H9 (cell line): Measurements from ENCODE around the gene ANKRA2. TPM values are rescaled to one million over a fixed set of nuclear protein-coding genes. Genes with fewer than 3 reads are reported as not detected.

ENCODE experiments used
- DNase-seq: peaks from one replicate; pipeline ENCODE4 v3.0.0-alpha.2; 2017
- H2AFZ ChIP-seq: one replicate; pipeline ENCODE4 v1.6.1; 2013; ENCODE audit warnings: mild to moderate bottlenecking, low read length, control low read depth, moderate library complexity
- H2AK5ac ChIP-seq: 2 replicates; pipeline ENCODE4 v1.6.1; 2013; ENCODE audit warnings: low read length, control low read depth, mixed read lengths; ENCODE audit not compliant: insufficient read length
- H2BK120ac ChIP-seq: one replicate; pipeline ENCODE4 v1.6.1; 2013; ENCODE audit warnings: low read depth, mild to moderate bottlenecking, low read length, control low read depth, inconsistent platforms; ENCODE audit not compliant: poor library complexity, severe bottlenecking
- H2BK12ac ChIP-seq: 2 replicates; pipeline ENCODE4 v1.6.1; 2013; ENCODE audit warnings: low read length, control low read depth, mixed read lengths, low read depth; ENCODE audit not compliant: insufficient read length
- H2BK15ac ChIP-seq: 2 replicates; pipeline ENCODE4 v1.6.1; 2013; ENCODE audit warnings: low read depth, low read length, control low read depth
- H2BK20ac ChIP-seq: one replicate; pipeline ENCODE4 v1.6.1; 2013; ENCODE audit warnings: low read depth, mild to moderate bottlenecking, low read length, control low read depth, inconsistent platforms; ENCODE audit not compliant: poor library complexity, severe bottlenecking
- H2BK5ac ChIP-seq: 2 replicates; pipeline ENCODE4 v1.6.1; 2013; ENCODE audit warnings: low read length, control low read depth, mixed read lengths; ENCODE audit not compliant: insufficient read length
- H3K14ac ChIP-seq: 2 replicates; pipeline ENCODE4 v1.6.1; 2013; ENCODE audit warnings: low read length, control low read depth; ENCODE audit not compliant: insufficient read depth
- H3K18ac ChIP-seq: 2 replicates; pipeline ENCODE4 v1.6.1; 2013; ENCODE audit warnings: low read depth, mild to moderate bottlenecking, mixed read lengths, low read length, control low read depth; ENCODE audit not compliant: insufficient read length
- H3K23ac ChIP-seq: 2 replicates; pipeline ENCODE4 v1.6.1; 2013; ENCODE audit warnings: low read length, control low read depth, mixed read lengths, low read depth; ENCODE audit not compliant: insufficient read length
- H3K23me2 ChIP-seq: 2 replicates; pipeline ENCODE4 v1.6.1; 2013; ENCODE audit warnings: low read depth, mild to moderate bottlenecking, mixed read lengths, low read length, control low read depth; ENCODE audit not compliant: insufficient read length, poor library complexity, severe bottlenecking
- H3K27ac ChIP-seq: 2 replicates; pipeline ENCODE4 v1.5.1; 2013; ENCODE audit warnings: low read length, control low read depth, mixed read lengths, low read depth; ENCODE audit not compliant: insufficient read length
- H3K27me3 ChIP-seq: 2 replicates; pipeline ENCODE4 v1.6.1; 2013; ENCODE audit warnings: low read length, control low read depth, inconsistent platforms; ENCODE audit not compliant: insufficient read depth
- H3K4ac ChIP-seq: 2 replicates; pipeline ENCODE4 v1.6.1; 2013; ENCODE audit warnings: low read depth, mild to moderate bottlenecking, control low read depth, inconsistent platforms, low read length, moderate library complexity
- H3K4me1 ChIP-seq: 2 replicates; pipeline ENCODE4 v1.6.1; 2013; ENCODE audit warnings: low read length, control low read depth, inconsistent platforms; ENCODE audit not compliant: insufficient read depth
- H3K4me2 ChIP-seq: 2 replicates; pipeline ENCODE4 v1.6.1; 2013; ENCODE audit warnings: low read length, control low read depth, mixed read lengths; ENCODE audit not compliant: insufficient read length, insufficient read depth
- H3K56ac ChIP-seq: 2 replicates; pipeline ENCODE4 v1.6.1; 2013; ENCODE audit warnings: low read depth, mild to moderate bottlenecking, mixed read lengths, low read length, control low read depth; ENCODE audit not compliant: insufficient read length
- H3K79me1 ChIP-seq: 2 replicates; pipeline ENCODE4 v1.6.1; 2013; ENCODE audit warnings: low read depth, mild to moderate bottlenecking, moderate library complexity, low read length, control low read depth, inconsistent platforms; ENCODE audit not compliant: insufficient read depth, poor library complexity, severe bottlenecking
- H3K79me2 ChIP-seq: 2 replicates; pipeline ENCODE4 v1.6.1; 2013; ENCODE audit warnings: low read length, control low read depth, inconsistent platforms; ENCODE audit not compliant: insufficient read depth
- H3K9ac ChIP-seq: 2 replicates; pipeline ENCODE4 v1.6.1; 2013; ENCODE audit warnings: low read length, control low read depth, mixed read lengths; ENCODE audit not compliant: insufficient read length; ENCODE audit errors: extremely low read depth
- H3K9me3 ChIP-seq: one replicate; pipeline ENCODE4 v1.6.1; 2013; ENCODE audit warnings: low read depth, low read length, inconsistent platforms; ENCODE audit not compliant: control insufficient read depth
- H3T11ph ChIP-seq: one replicate; pipeline ENCODE4 v1.6.1; 2013; ENCODE audit warnings: mild to moderate bottlenecking, low read length, control low read depth, inconsistent platforms
- H4K20me1 ChIP-seq: one replicate; pipeline ENCODE4 v1.6.1; 2013; ENCODE audit not compliant: control insufficient read depth, insufficient read length, insufficient read depth
- H4K5ac ChIP-seq: 2 replicates; pipeline ENCODE4 v1.6.1; 2013; ENCODE audit warnings: low read depth, mild to moderate bottlenecking, mixed read lengths, low read length, control low read depth; ENCODE audit not compliant: insufficient read length
- H4K8ac ChIP-seq: replicated peaks from 2 replicates; pipeline ENCODE4 v1.6.1; 2013; ENCODE audit warnings: low read length, control low read depth, mixed read lengths, low read depth; ENCODE audit not compliant: insufficient read length
- H4K91ac ChIP-seq: 2 replicates; pipeline ENCODE4 v1.6.1; 2013; ENCODE audit warnings: low read depth, mild to moderate bottlenecking, moderate library complexity, mixed read lengths, low read length, control low read depth; ENCODE audit not compliant: insufficient read length
- H3K27ac Mint-ChIP-seq, 3 experiments: 2 replicates in 2 of 3; 3 replicates in 1 of 3; pipeline ENCODE4 v1.8.0; 2020 to 2021; ENCODE audit warnings: mixed read lengths in 3 of 3, mild to moderate bottlenecking in 1 of 3, moderate library complexity in 1 of 3
- H3K27me3 Mint-ChIP-seq: 2 replicates; pipeline ENCODE4 v1.8.0; 2021; ENCODE audit warnings: low read depth, mild to moderate bottlenecking, moderate library complexity, mixed read lengths
- H3K36me3 Mint-ChIP-seq, 3 experiments: 2 replicates in 2 of 3; 3 replicates in 1 of 3; pipeline ENCODE4 v1.8.0; 2020 to 2021; ENCODE audit warnings: low read depth in 3 of 3, mixed read lengths in 3 of 3; ENCODE audit not compliant: insufficient read depth in 1 of 3
- H3K4me1 Mint-ChIP-seq, 2 experiments: 2 replicates each; pipeline ENCODE4 v1.8.0; 2020; ENCODE audit warnings: mixed read lengths in 2 of 2
- H3K4me3 Mint-ChIP-seq, 2 experiments: 2 replicates in 1 of 2; 3 replicates in 1 of 2; pipeline ENCODE4 v1.8.0; 2020 to 2021; ENCODE audit warnings: mild to moderate bottlenecking in 2 of 2, mixed read lengths in 2 of 2, moderate library complexity in 1 of 2
- H3K9me3 Mint-ChIP-seq, 2 experiments: 2 replicates in 1 of 2; 3 replicates in 1 of 2; pipeline ENCODE4 v1.8.0; 2020; ENCODE audit warnings: mild to moderate bottlenecking in 2 of 2, mixed read lengths in 2 of 2, moderate library complexity in 1 of 2
- WGBS: extraction: QIAGEN DNeasy Blood & Tissue Kit; methylation state at CpG from one replicate; pipeline ENCODE4 v1.1.7; 2013; ENCODE audit warnings: missing lambda C conversion rate, low lambda C conversion rate, mixed read lengths; ENCODE audit not compliant: insufficient read length; ENCODE audit errors: extremely low coverage; 5-methylcytosine and 5-hydroxymethylcytosine counted together
- total RNA-seq: library from RNA; stranded (reverse); gene quantifications from 2 replicates; pipeline ENCODE4 v1.2.1, GENCODE V29; 2021
- TF ChIP-seq, protein P1 (sequence below): fragments of 200-600 bp; sonication (generic); conservative IDR thresholded peaks from 3 replicates; pipeline ENCODE4 v1.8.0; 2021; ENCODE audit warnings: antibody characterized with exemption, mild to moderate bottlenecking

The ANKRA2 gene
- total RNA-seq, 1 experiment from 2014 or later: 8.9 TPM

GRCh38 chr5:73540192-73540591 lies 25.2 kb downstream of the ANKRA2 start:
- Mint-ChIP-seq H3K27me3 (peaks cover 10% of the 10 kb centered on the region), H3K9me3 (peaks cover 0 to 9% of the 10 kb centered on the region in 2 experiments; a peak in 2 of 5 replicates), H3K36me3 (peaks cover 0 to 3% (median 0%) of the 10 kb centered on the region in 3 experiments; a peak in 2 of 7 replicates), H3K4me3 (no peak overlapping the region), H3K4me1 (peaks cover 2 to 12% of the 10 kb centered on the region in 2 experiments; a peak in 3 of 4 replicates), H3K27ac (no peak overlapping the region)
- Histone ChIP-seq H3K56ac (no peak overlapping the region), H4K20me1 (no peaks in the 10 kb centered on the region), H3K79me1 (no peaks in the 10 kb centered on the region), H3K14ac (no peak overlapping the region), H3K4ac (no peak overlapping the region), H3K4me2 (no peak overlapping the region), H3K23me2 (no peaks in the 10 kb centered on the region), H4K5ac (no peak overlapping the region), H3K9ac (no peak overlapping the region), H3K79me2 (no peaks in the 10 kb centered on the region), H3T11ph (no peak overlapping the region), H3K27ac (no peak overlapping the region), H2AFZ (no peak overlapping the region), H2BK20ac (no peak overlapping the region), H3K23ac (no peak overlapping the region), H4K91ac (no peak overlapping the region), H2AK5ac (no peak overlapping the region), H2BK120ac (no peak overlapping the region), H3K4me1 (no peaks in the 10 kb centered on the region; the same call in 1 of the 2 replicates), H3K9me3 (no peaks in the 10 kb centered on the region), H2BK12ac (no peak overlapping the region), H4K8ac (no peak overlapping the region), H2BK15ac (no peak overlapping the region), H3K18ac (no peak overlapping the region), H3K27me3 (no peaks in the 10 kb centered on the region; the same call in 1 of the 2 replicates), H2BK5ac (no peak overlapping the region)
- no peak for DNase-seq
- no CpG with 5 or more reads among the region's 3 CpGs for whole genome bisulfite sequencing
- TF ChIP-seq, protein P1, sequence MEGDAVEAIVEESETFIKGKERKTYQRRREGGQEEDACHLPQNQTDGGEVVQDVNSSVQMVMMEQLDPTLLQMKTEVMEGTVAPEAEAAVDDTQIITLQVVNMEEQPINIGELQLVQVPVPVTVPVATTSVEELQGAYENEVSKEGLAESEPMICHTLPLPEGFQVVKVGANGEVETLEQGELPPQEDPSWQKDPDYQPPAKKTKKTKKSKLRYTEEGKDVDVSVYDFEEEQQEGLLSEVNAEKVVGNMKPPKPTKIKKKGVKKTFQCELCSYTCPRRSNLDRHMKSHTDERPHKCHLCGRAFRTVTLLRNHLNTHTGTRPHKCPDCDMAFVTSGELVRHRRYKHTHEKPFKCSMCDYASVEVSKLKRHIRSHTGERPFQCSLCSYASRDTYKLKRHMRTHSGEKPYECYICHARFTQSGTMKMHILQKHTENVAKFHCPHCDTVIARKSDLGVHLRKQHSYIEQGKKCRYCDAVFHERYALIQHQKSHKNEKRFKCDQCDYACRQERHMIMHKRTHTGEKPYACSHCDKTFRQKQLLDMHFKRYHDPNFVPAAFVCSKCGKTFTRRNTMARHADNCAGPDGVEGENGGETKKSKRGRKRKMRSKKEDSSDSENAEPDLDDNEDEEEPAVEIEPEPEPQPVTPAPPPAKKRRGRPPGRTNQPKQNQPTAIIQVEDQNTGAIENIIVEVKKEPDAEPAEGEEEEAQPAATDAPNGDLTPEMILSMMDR: no peak
